ENCODE measurements around the gene USP32.
"Not testable (repeated sequence)": the region's sequence is repeated elsewhere in the genome, so short reads cannot be mapped to it uniquely, and the experiment has no call there.

USP32 gene

DNA sequence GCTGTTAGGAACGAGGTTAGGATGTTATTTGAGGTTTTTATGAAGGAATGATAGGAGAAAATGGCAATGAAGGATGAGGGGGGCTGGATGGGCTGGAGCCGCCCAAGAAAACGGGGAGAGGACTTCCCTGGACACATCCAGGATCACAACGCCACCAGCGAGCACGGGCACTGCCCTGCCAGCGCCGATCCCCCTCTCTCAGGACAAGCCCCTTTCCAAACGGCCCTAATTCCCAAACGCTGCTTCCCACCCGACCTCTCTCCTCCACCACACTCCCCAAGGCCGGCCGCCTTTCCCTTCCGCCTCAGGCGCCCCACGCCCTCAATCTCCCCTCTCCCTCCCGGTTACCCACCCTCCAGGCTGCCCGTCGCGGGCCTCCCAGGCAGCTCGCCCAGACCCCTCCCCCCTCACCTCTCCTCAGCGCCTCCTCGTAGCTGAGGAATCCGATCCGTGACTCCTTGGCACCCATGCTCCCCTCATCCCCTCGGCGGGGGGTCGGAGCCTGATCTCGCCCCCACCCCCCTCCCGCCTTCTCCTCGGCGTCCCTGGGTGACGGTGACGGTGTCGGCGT is 377 bp downstream of the USP32 start:
- no peak for TF ChIP-seq CTCF (conservative IDR thresholded peaks at IDR 0.05; ENCODE audit: control insufficient read depth, insufficient read depth, low read depth, low read length)
- H3K4me3 ChIP-seq (ENCODE audit: control insufficient read depth, low read depth, low read length): peak overlapping the region; percentile 94
- no peak for DNase-seq (ENCODE audit: low read depth)

DNA sequence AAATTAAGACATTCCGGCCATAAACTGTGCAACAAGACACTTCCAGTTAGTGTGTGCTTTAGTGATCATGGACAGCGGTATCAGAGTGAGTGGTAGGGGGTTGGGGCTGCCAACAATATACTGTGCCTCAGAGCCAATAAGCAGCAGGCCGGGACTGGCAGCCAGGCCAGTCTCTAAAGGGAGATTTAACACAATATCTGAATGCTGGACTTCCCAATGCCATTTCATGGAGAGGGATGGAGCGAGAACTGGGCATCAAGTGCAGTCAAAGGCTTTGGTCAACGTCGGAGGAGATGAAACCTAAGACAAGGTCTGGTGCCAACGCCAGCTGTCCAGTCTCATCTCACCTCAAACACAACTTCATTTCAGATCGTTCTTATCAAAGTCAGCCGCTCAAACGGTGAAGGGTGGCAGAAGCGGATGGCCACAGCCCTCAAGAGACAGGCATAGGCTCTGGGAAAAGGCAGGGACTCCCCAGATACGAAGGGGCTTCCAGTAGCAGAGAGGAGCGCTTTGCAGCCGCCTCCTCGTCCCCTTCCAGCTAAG is 935 bp downstream of the USP32 start:
- H3K4me3 ChIP-seq (ENCODE audit: control insufficient read depth, low read depth, low read length): peak overlapping the region; percentile 94
- peak; percentile 39 for DNase-seq (ENCODE audit: low read depth)
- TF ChIP-seq CTCF (conservative IDR thresholded peaks at IDR 0.05; ENCODE audit: control insufficient read depth, insufficient read depth, low read depth, low read length): no peak

GRCh38 chr17:60390186-60390585 is 1.7 kb downstream of the USP32 start:
- H3K4me3 ChIP-seq (ENCODE audit: control insufficient read depth, low read depth, low read length): peak overlapping the region; percentile 94
- TF ChIP-seq CTCF (conservative IDR thresholded peaks at IDR 0.05; ENCODE audit: control insufficient read depth, insufficient read depth, low read depth, low read length): no peak
- DNase-seq (ENCODE audit: low read depth): peak; percentile 69

- no peak overlapping the region for H3K4me3 ChIP-seq (ENCODE audit: control insufficient read depth, low read depth, low read length)
- no peak for TF ChIP-seq CTCF (conservative IDR thresholded peaks at IDR 0.05; ENCODE audit: control insufficient read depth, insufficient read depth, low read depth, low read length)
These were observed 3.2 kb downstream of the USP32 start for GRCh38 chr17:60388742-60389141.

DNA sequence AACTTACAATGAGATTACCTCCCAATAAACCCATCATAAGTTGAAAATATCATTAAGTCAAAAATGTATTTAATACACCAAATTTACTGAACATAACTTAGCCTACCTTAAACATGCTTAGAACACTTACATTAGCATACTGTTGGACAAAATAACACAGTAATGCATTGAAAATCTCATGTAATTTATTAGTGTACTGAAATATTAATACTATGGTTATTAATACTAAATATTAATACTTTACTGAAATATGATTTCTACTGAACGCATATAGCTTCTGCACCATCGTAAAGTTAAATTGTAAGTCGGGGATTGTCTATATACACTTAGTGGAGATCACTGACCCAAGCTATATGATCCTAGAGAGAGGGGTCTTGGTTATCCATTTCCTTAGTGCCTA is 4.3 kb downstream of the USP32 start:
- no peak overlapping the region for H3K4me3 ChIP-seq (ENCODE audit: control insufficient read depth, low read depth, low read length)
- TF ChIP-seq CTCF (conservative IDR thresholded peaks at IDR 0.05; ENCODE audit: control insufficient read depth, insufficient read depth, low read depth, low read length): no peak
- DNase-seq (ENCODE audit: low read depth): no peak

More at GRCh38 chr17:60388742-60389141, 3.2 kb downstream of the USP32 start:
- no peak for DNase-seq (ENCODE audit: low read depth)

GRCh38 chr17:60386147-60387058 is 5.5 kb downstream of the USP32 start:
- peak; percentile 6 for DNase-seq (ENCODE audit: low read depth)
- no peak for TF ChIP-seq CTCF (conservative IDR thresholded peaks at IDR 0.05; ENCODE audit: control insufficient read depth, insufficient read depth, low read depth, low read length)
- no peak overlapping the region for H3K4me3 ChIP-seq (ENCODE audit: control insufficient read depth, low read depth, low read length)

DNA sequence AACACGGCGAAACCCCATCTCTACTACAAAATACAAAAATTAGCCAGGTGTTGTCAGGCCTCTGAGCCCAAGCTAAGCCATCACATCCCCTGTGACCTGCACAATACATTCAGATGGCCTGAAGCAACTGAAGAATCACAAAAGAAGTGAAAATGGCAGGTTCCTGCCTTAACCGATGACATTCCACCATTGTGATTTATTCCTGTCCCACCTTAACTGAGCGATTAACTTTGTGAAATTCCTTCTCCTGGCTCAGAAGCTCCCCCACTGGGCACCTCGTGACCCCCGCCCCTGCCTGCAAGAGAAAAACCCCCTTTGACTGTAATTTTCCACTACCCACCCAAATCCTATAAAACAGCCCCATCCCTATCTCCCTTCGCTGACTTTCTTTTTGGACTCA is 7.0 kb downstream of the USP32 start:
- not testable (repeated sequence) for H3K4me3 ChIP-seq (ENCODE audit: control insufficient read depth, low read depth, low read length); DNase-seq (ENCODE audit: low read depth)
